Fibroblast of lung (primary cell): ENCODE measurements around the gene MFSD6L.

Experiments used
- CTCF ChIP-seq, 2 donors: IDR thresholded peaks in 1 of 2; conservative IDR thresholded peaks in 1 of 2; 1 replicate in 1 of 2; 2 replicates in 1 of 2; pipeline ENCODE4 v1.5.1; 2011 to 2012; ENCODE audit warnings: low read length in 2 of 2, control low read depth in 1 of 2, inconsistent platforms in 1 of 2, low read depth in 1 of 2, mild to moderate bottlenecking in 1 of 2
- EZH2 ChIP-seq: IDR thresholded peaks from 2 replicates; pipeline ENCODE4 v1.5.1; 2012; ENCODE audit warnings: low read length, control low read depth, mild to moderate bottlenecking; ENCODE audit errors: missing control alignments

- TF ChIP-seq CTCF (conservative IDR thresholded peaks at IDR 0.05 in 1 of 2, IDR thresholded peaks at IDR 0.05 in 1 of 2; ENCODE audit: low read depth in 1 of 2, low read length in 2 of 2): no peak
- no peak for TF ChIP-seq EZH2
Observed at GRCh38 chr17:8806926-8807550, 7.9 kb upstream of the MFSD6L start.
